SH-SY5Y (cell line): Measurements from ENCODE around the gene KLK6.

Experiments used
- GATA2 ChIP-seq: IDR thresholded peaks from 2 replicates; pipeline ENCODE4 v1.6.1; 2011; ENCODE audit warnings: mild to moderate bottlenecking, low read depth, low read length
- GATA3 ChIP-seq: IDR thresholded peaks from 2 replicates; pipeline ENCODE4 v1.6.1; 2011; ENCODE audit warnings: low read depth, mild to moderate bottlenecking, low read length, moderate library complexity

The KLK6 gene

GRCh38 chr19:50974702-50975556 is 5.5 kb upstream of the KLK6 start:
- TF ChIP-seq GATA3 (no peak), GATA2 (no peak)

GRCh38 chr19:50972795-50973376 is 3.5 kb upstream of the KLK6 start:
- TF ChIP-seq GATA3 (no peak), GATA2 (no peak)

- TF ChIP-seq GATA2, result no peak
- no peak for TF ChIP-seq GATA3
Observed at GRCh38 chr19:50968716-50969412, 527 bp downstream of the KLK6 start.

- TF ChIP-seq GATA3 (no peak), GATA2 (no peak)
Observed at GRCh38 chr19:50967929-50968715, 1.3 kb downstream of the KLK6 start.

GRCh38 chr19:50964266-50964665 is 5.1 kb downstream of the KLK6 start:
- TF ChIP-seq GATA3 (no peak), GATA2 (no peak)

- TF ChIP-seq GATA3 (no peak), GATA2 (no peak)
Observed at GRCh38 chr19:50963381-50963780, 6.0 kb downstream of the KLK6 start.

- TF ChIP-seq GATA3, result no peak
- no peak for TF ChIP-seq GATA2
Observed at GRCh38 chr19:50962245-50962644, 7.1 kb downstream of the KLK6 start.

- TF ChIP-seq GATA3 (no peak), GATA2 (no peak)
Observed at GRCh38 chr19:50959731-50960500, 9.5 kb downstream of the KLK6 start.

- TF ChIP-seq GATA2 (no peak), GATA3 (no peak)
Observed at GRCh38 chr19:50957587-50957986, 11.8 kb downstream of the KLK6 start.

- no peak for TF ChIP-seq GATA2
- no peak for TF ChIP-seq GATA3
Observed at GRCh38 chr19:50952910-50953309, 16.5 kb downstream of the KLK6 start, which contains the start of gene KLK5. Gene KLK5 (minus strand): TSS chr19:50953038. CDS start chr19:50952657, 381 bp downstream.

GRCh38 chr19:50949861-50950260 is 19.5 kb downstream of the KLK6 start:
- TF ChIP-seq GATA3 (no peak), GATA2 (no peak)

- TF ChIP-seq GATA3 (no peak), GATA2 (no peak)
Observed at GRCh38 chr19:50947123-50947522, 22.3 kb downstream of the KLK6 start.

GRCh38 chr19:50944795-50945194 is 24.6 kb downstream of the KLK6 start:
- TF ChIP-seq GATA2, result no peak
- no peak for TF ChIP-seq GATA3
